Right renal pelvis (tissue), 4 donors: ENCODE measurements around the gene MAP4K2. TPM values are rescaled to one million over a fixed set of nuclear protein-coding genes. Genes with fewer than 3 reads are reported as not detected.
A peak's percentile ranks its signal among the peaks of the same experiment; 100 is the strongest.

Experiments
- DNase-seq, 4 donors: peaks; one replicate each; pipeline ENCODE4 v3.0.0-alpha.2; 2013; ENCODE audit warnings: low read depth in 4 of 4, low spot score in 3 of 4, missing footprints in 1 of 4
- polyA plus RNA-seq, 4 donors: library from polyadenylated mRNA; unstranded; fragments of 120-200 nt; gene quantifications; one replicate each; pipeline ENCODE4 v1.2.1, GENCODE V29; 2013; ENCODE audit not compliant: insufficient read length in 4 of 4

Gene MAP4K2
- polyA plus RNA-seq, 4 donors = 21.4 to 21.5 (median 21.4) TPM

- no peak for DNase-seq
Measured at GRCh38 chr11:64772303-64773018, 30.6 kb downstream of the MAP4K2 start.

GRCh38 chr11:64771861-64772260 lies 31.2 kb downstream of the MAP4K2 start:
- DNase-seq = no peak

GRCh38 chr11:64770120-64770519 lies 32.9 kb downstream of the MAP4K2 start:
- DNase-seq = no peak

DNA sequence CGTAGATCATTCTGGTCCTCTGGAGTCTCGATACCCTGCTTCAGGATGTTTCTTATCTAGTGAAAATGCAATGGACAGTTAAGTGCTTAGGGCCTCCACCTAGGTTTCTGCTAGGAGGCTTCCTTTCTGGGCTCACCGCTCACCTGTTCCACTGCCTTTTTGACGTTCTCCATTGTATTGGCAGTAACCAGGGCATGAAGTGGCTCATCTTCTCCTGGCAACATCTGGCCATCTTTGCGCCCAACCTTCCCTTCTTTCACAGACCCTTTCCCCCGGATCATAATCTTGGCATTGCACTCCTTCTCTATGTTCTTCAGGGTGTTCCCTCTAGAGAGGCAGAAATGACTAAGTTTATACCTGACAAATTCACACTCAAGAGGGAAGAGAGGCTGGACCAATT lies 33.7 kb downstream of the MAP4K2 start:
- DNase-seq = no peak

DNA sequence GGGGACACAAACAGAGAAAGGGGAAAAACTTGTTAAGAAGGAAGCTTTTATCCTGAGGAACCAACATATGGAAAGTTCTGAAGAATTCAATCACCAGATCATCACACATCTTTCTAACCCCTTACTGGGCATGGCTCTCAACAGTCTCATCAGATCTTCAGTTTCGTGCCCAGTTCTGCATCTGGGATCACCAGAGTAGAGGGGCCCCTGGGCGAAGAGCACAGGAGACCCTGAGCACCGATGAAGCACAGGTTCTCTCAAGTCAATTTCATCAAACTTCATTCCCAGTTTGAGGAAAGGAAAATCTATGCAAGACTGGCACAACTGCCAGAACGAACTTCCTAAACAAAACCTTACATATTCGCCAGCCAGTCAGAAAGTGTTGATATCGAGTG lies 34.7 kb downstream of the MAP4K2 start:
- DNase-seq = no peak

DNA sequence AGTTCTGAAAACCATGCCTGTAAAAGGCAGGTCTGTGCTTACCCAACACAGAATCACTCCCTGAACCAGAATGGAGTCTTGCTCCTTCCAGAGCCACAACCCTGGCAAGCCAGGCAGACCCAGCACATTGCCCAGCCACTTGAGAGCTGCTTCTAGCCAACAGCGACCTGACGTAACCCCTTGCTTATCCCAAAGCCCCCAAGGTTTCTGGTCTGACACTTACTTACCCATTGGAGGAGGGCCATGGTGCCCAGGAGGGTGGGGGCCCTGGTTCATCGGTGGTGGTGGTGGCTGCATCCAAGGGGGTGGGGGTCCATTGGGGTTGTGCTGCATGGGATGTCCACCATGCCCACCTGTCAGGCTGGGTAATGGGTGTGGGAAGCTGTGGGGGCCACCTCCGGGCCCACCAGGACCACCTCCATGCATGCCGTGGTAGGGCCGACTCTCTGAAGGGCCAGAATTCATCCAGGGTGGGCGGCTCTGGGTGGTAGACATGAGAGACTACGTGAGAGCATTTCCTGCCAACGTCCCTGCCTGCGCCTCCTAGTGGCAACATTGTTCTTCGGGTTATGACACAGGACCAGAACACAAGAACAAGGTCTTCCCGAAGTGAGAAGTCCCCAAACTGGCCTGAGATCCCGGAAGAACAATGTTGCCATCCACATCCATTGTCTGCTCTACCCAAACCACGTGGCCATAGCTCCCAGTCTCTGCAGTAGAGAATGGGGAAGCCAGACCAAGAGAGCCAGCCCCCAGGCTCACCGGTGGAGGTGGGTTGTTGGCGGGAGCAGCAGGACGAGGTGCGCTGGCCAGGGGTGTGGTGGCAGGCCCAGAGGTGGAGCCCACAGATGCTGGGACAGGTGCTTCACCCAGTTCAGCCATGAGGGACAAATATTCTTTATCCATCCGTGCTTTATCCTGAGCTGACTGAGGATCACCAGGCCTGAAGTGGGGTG lies 35.4 kb downstream of the MAP4K2 start:
- no peak for DNase-seq

DNA sequence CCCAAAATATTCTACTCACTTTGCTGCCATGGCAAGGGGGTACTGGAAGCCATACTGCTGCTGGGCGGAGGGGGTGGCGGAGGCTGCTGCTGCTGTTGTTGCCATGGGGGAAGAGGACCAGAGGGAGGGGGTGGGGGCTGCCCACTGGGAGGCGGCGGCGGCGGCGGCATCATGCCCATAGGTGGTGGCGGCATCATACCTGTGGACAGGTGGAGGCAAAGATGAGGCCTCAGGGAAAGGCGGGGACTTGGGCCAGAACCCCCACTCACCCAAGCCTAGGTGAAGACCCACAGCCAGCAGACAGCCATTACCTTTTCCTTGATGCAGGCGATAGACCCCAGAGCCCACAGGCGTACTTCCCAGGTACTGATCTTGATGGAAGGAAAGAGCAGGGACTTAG lies 36.1 kb downstream of the MAP4K2 start:
- DNase-seq = no peak

DNA sequence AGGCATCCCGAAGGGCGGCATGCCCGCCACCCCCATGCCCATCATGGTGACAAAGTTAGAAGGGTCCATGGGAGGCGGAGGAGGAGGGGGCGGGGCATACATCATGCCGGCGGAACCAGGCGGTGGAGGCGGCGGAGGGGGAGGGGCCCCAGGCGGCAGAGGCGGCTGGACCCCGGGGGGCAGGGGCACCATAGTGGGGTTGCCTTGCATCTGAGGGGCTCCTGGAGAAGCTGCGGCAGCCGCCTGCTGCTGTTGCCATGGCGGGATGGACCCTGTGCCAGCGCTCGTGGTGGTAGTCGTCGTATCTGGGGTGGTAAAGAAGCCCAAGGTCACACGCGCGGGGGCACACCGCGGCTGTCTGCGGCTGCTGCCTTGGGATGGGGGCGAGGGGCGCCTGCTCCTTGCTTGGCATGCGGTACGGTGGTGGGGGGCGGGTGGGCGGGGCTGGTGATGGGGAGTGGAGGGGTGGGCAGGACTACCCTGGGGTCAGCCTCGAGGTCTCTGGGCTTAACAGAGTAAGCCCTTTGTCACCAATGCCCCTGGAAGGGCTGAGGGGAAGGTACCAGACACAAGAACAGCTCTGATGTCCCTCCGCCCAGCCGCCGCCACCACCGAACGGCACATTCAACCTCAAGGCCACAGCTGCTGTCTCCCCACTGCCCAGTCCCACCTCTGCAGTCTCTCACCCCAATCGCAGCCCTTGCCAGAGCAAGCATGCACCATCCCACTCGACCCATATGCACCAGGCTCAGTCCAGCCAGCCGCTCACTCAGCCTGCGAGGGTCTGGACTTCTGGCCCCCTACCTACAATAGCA lies 37.0 kb downstream of the MAP4K2 start:
- no peak for DNase-seq

DNA sequence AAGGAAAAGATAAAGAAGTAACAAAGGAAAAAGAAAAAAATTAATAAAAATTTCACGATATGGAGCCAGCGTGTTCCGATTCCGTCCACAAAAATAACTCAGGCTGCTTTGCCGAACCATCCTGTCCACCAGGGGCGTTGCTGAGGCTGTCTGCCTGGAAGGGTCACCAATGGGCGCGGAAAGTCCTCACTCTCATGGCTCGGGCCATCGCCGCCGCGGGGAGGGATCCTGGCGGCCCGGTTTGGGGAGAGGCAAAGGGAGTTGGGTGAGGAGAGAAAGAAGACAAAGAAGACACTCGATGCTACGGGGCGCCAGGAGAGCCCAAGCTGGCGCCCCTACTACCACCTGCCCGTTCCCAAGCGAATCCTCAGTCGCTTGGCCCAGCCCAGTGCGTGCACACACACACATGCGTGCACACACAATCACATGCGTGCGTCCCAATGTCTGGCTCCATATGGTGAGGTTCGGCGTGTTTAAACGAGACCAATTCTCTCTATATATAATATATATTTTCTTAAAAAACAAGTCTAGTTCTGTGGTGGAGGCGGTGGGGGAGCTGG lies 37.6 kb downstream of the MAP4K2 start:
- no peak for DNase-seq

DNA sequence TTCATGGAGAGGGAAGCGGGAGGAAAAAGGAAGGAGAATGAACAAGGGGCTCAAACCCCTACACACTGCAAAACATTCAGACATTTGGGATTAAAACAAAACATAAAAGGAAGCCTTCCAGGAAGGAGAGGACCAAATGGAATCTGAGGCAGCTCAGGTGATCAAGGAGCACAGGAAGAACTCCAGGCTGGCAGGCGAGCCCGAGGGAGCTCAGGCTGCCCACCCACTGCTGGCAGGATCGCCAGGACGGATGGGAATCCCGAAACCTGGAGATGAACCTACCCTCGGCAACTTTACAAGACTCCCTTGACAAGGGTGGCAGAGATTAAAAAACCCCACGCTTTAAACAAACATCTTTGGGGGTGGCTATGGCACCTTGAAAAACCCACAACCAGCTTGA lies 38.3 kb downstream of the MAP4K2 start:
- no peak for DNase-seq

DNA sequence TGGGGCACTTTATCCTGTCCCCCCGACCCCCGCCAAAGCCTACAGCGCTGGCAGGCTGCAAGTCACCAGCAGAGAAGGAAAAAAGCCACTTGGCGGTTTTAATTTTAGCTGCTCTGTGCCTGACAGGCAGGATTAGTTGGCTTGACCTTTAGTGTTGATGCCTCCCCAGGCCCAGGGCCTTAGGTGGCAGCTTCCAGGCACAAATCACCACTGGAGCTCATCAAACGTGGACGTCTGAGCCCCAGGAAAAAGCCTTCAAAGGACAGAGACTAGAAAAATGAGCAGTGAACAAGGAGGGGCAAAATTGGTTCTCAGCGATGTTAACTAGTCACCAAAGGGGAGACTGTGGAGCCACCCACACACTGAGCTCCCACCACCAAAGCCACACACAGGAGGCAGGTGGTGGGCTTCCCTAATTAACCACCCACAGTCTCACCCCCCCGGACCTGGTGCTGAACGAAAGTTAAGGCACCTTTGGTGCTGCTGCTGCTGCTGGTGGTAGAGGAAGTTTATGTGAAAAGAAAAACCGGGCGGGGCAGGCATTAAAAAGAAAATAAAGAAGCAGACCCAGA lies 38.9 kb downstream of the MAP4K2 start:
- no peak for DNase-seq

- DNase-seq = no peak
Measured at GRCh38 chr11:64763526-64764039, 39.4 kb downstream of the MAP4K2 start.

- peak in 2 of 4 donors; percentile 68 to 82 for DNase-seq
Measured at GRCh38 chr11:64762674-64763525, 40.1 kb downstream of the MAP4K2 start.

DNA sequence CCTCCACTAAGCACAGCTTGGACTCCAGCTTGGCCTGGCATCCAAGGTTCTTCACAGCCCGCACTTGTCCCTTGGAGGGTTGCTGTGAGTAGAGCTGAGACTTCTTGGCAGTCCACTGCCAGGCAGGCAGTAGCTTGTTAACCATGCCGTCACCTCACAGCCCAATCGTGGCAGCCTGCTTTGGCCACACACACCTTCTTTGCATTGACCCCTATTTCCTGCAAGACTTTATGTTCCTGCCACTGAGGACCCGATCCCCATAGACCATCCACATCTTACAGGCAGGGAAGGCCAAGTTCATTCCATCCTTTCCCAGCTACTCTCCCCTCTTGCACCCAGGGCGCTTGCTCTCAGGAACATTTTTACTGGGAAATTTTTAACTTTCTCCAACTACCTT lies 40.7 kb downstream of the MAP4K2 start:
- DNase-seq = no peak

- no peak for DNase-seq
Measured at GRCh38 chr11:64760759-64761420, 42.1 kb downstream of the MAP4K2 start.

DNA sequence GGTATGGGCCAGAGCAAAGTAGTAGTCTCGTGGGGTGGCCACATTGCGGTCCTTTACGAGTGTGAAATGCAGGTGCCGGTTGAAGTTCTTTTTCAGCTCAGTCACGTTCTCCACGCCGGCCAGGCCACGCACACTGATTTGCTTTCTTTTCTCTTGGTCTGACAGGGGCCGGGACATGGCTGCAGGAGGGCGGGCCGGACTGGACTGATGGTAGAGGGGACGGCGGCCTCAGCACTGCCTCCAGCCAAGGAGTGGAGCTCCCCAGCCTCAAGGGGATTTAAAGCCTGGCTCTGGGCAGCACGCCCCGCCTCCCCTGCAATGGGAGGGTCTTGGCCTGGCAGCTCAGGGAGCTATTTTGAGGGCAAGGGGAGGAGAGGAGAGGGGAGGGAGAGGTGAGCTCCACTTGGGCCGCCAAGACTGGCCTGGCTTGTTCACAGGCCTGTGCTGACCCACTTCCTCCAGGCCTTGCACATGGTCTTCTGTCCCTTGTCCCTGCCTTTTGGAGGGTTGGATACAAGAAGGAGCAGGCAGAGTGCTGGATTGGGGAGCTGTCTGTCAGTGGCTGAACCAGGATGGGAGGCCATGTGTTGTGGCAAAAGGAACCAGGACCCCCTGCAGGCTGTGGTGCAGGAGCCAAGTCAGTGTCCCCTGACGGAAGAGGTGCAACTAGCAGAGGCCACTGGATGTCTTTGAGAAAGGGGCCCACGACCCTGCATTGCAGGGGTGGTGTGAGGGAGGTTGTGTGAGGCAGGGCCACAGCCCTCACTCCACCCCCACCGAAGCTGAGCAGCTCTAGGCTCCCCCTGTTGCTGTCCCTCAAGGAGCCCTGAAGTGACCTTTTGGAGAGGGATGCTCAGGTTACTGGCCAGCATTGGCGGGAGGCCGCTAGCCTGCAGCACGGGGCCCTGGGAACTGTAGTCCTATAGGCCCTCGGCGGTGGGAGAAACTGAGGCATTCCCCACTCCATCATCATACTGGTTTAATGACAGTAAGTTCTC lies 43.0 kb downstream of the MAP4K2 start, which contains the start of gene PYGM:
PYGM (minus strand) TSS at position 253 of the 998 bp plus-strand sequence; CDS start at position 177, 76 bp downstream.
- DNase-seq = no peak

GRCh38 chr11:64759131-64759721 lies 43.8 kb downstream of the MAP4K2 start:
- DNase-seq = no peak
